GM23338 (cell line): ENCODE results near the gene STRBP.

Experiments
- EZH2 ChIP-seq: fragments of 200-600 bp; sonication (generic); IDR thresholded peaks from one replicate; pipeline ENCODE4 v1.8.0; 2017; ENCODE audit warnings: antibody characterized with exemption, mild to moderate bottlenecking, low read depth; ENCODE audit not compliant: unreplicated experiment
- EZH2phosphoT487 ChIP-seq: fragments of 200-600 bp; sonication (generic); IDR thresholded peaks from one replicate; pipeline ENCODE4 v1.8.1; 2018; ENCODE audit warnings: antibody characterized with exemption; ENCODE audit not compliant: unreplicated experiment
- JUNB ChIP-seq: IDR thresholded peaks from one replicate; pipeline ENCODE4 v1.6.1; 2016; ENCODE audit warnings: antibody characterized with exemption; ENCODE audit not compliant: unreplicated experiment
- POLR2AphosphoS5 ChIP-seq: IDR thresholded peaks from 2 replicates; pipeline ENCODE4 v1.6.1; 2016; ENCODE audit warnings: antibody characterized with exemption, low read depth
- TF ChIP-seq, protein P1 (sequence below): IDR thresholded peaks from one replicate; pipeline ENCODE4 v1.6.1; 2018; ENCODE audit warnings: antibody characterized with exemption; ENCODE audit not compliant: unreplicated experiment
- TF ChIP-seq, protein P2 (sequence below), 2 experiments: fragments of 200-600 bp in 1 of 2; sonication (generic) in 1 of 2; conservative IDR thresholded peaks; 2 replicates each; pipeline versions ENCODE4 v1.5.1 to v1.6.1; 2016 to 2017; ENCODE audit warnings: antibody characterized with exemption in 2 of 2, low read depth in 2 of 2, mild to moderate bottlenecking in 2 of 2, moderate library complexity in 1 of 2

DNA sequence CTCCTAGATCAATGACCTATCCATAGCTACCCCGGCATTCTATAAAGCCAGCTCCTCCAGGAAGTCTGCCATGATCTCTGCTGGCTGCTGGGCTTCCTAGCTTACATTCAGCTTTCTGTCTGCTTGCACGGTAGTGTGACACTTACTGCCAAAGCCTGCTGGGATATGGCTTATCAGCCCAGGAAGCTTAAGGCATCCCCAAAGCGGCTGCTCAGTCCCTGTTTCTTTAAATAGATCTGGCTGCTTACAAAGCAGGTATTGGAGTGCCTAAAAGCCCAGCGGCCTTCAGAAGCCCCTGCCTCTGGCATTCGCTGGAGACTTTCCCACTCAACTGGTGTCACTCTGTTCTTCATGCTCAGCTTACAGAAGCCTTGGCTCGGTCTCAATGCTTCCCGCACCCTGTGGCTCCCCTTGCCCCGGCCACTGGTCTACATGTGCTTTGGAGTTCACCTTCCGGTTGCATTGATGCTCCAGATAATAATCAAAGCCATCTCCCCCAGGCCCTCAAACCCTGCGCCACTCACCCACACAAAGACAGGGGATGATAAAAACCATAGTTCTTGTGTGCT, 31.3 kb upstream of the STRBP start:
- TF ChIP-seq, protein P1, sequence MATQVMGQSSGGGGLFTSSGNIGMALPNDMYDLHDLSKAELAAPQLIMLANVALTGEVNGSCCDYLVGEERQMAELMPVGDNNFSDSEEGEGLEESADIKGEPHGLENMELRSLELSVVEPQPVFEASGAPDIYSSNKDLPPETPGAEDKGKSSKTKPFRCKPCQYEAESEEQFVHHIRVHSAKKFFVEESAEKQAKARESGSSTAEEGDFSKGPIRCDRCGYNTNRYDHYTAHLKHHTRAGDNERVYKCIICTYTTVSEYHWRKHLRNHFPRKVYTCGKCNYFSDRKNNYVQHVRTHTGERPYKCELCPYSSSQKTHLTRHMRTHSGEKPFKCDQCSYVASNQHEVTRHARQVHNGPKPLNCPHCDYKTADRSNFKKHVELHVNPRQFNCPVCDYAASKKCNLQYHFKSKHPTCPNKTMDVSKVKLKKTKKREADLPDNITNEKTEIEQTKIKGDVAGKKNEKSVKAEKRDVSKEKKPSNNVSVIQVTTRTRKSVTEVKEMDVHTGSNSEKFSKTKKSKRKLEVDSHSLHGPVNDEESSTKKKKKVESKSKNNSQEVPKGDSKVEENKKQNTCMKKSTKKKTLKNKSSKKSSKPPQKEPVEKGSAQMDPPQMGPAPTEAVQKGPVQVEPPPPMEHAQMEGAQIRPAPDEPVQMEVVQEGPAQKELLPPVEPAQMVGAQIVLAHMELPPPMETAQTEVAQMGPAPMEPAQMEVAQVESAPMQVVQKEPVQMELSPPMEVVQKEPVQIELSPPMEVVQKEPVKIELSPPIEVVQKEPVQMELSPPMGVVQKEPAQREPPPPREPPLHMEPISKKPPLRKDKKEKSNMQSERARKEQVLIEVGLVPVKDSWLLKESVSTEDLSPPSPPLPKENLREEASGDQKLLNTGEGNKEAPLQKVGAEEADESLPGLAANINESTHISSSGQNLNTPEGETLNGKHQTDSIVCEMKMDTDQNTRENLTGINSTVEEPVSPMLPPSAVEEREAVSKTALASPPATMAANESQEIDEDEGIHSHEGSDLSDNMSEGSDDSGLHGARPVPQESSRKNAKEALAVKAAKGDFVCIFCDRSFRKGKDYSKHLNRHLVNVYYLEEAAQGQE: no peak
- TF ChIP-seq, protein P2, sequence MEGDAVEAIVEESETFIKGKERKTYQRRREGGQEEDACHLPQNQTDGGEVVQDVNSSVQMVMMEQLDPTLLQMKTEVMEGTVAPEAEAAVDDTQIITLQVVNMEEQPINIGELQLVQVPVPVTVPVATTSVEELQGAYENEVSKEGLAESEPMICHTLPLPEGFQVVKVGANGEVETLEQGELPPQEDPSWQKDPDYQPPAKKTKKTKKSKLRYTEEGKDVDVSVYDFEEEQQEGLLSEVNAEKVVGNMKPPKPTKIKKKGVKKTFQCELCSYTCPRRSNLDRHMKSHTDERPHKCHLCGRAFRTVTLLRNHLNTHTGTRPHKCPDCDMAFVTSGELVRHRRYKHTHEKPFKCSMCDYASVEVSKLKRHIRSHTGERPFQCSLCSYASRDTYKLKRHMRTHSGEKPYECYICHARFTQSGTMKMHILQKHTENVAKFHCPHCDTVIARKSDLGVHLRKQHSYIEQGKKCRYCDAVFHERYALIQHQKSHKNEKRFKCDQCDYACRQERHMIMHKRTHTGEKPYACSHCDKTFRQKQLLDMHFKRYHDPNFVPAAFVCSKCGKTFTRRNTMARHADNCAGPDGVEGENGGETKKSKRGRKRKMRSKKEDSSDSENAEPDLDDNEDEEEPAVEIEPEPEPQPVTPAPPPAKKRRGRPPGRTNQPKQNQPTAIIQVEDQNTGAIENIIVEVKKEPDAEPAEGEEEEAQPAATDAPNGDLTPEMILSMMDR (conservative IDR thresholded peaks at IDR 0.05; ENCODE audit: low read depth in 2 of 2): no peak
- TF ChIP-seq EZH2phosphoT487: no peak
- TF ChIP-seq EZH2: no peak
- no peak for TF ChIP-seq POLR2AphosphoS5
- TF ChIP-seq JUNB: no peak
